ENCODE data around the gene RASL12. TPM values are rescaled to one million over a fixed set of nuclear protein-coding genes. Genes with fewer than 3 reads are reported as not detected.

The RASL12 gene
- total and polyA plus RNA-seq, 2 donors (not counting 1 experiment from before 2014, with no cell fraction given): not detected

GRCh38 chr15:65072617-65073016, 4.8 kb upstream of the RASL12 start:
- Histone ChIP-seq H3K9me3 (ENCODE audit: control extremely low read depth in 1 of 3, control insufficient read depth in 2 of 3, insufficient read depth in 1 of 3, low read length in 2 of 3) (peaks cover 0 to 4% (median 0%) of the 10 kb centered on the region in 3 donors), H3K79me2 (ENCODE audit: control insufficient read depth, insufficient read depth, low read length) (no peaks in the 10 kb centered on the region), H3K9ac (ENCODE audit: low read length) (no peak overlapping the region), H3K27me3 (replicated peaks in 1 of 4; ENCODE audit: control extremely low read depth in 1 of 4, control insufficient read depth in 3 of 4, insufficient read depth in 4 of 4, low read length in 3 of 4) (peaks cover 0 to 10% (median 1%) of the 10 kb centered on the region in 4 experiments), H3K36me3 (replicated peaks in 1 of 2; ENCODE audit: control extremely low read depth in 1 of 2, control insufficient read depth in 1 of 2, extremely low read depth in 1 of 2, insufficient read depth in 2 of 2, low read length in 1 of 2) (no peaks in the 10 kb centered on the region), H3K4me1 (ENCODE audit: control insufficient read depth in 2 of 2, insufficient read depth in 2 of 2, low read length in 2 of 2) (peaks cover 0 to under 1% of the 10 kb centered on the region in 2 donors), H3K27ac (ENCODE audit: low read length in 2 of 2) (no peak overlapping the region), H4K20me1 (ENCODE audit: control insufficient read depth, insufficient read depth, low read length, poor library complexity, severe bottlenecking) (no peaks in the 10 kb centered on the region), H3K4me2 (replicated peaks; ENCODE audit: low read depth, low read length, poor library complexity, severe bottlenecking) (no peak overlapping the region), H3K4me3 (ENCODE audit: control extremely low read depth in 1 of 5, extremely low read depth in 1 of 5, insufficient read depth in 1 of 5, low read depth in 2 of 5, low read length in 4 of 5) (no peak overlapping the region), H2AFZ (ENCODE audit: insufficient read depth, low read depth, low read length, poor library complexity, severe bottlenecking) (no peak overlapping the region)
- TF ChIP-seq CTCF (IDR thresholded peaks at IDR 0.05) (no peak), EZH2 (IDR thresholded peaks at IDR 0.05; ENCODE audit: borderline replicate concordance, insufficient read depth, low read depth, low read length, poor library complexity, severe bottlenecking) (no peak)
- CTCF ChIA-PET: no interaction called here
- POLR2A ChIA-PET: no interaction called here
- WGBS (ENCODE audit: insufficient coverage): 100% methylated on average over 2 of the region's 3 CpGs
- Mint-ChIP-seq H3K4me1 (peaks cover 6% of the 10 kb centered on the region), H3K27ac (no peak overlapping the region), H3K9me3 (ENCODE audit: insufficient read depth) (no peaks in the 10 kb centered on the region), H3K27me3 (peaks cover 22% of the 10 kb centered on the region), H3K4me3 (no peak overlapping the region)
- no peak for DNase-seq
- ATAC-seq (ENCODE audit: low read depth): no peak
- intact Hi-C loops (cut with micrococcal nuclease): no loop called here

- Histone ChIP-seq H3K9ac (ENCODE audit: low read length) (no peak overlapping the region), H3K4me2 (replicated peaks; ENCODE audit: low read depth, low read length, poor library complexity, severe bottlenecking) (no peak overlapping the region), H3K27me3 (replicated peaks in 1 of 4; ENCODE audit: control extremely low read depth in 1 of 4, control insufficient read depth in 3 of 4, insufficient read depth in 4 of 4, low read length in 3 of 4) (peaks cover 0 to 16% (median 4%) of the 10 kb centered on the region in 4 experiments), H3K36me3 (replicated peaks in 1 of 2; ENCODE audit: control extremely low read depth in 1 of 2, control insufficient read depth in 1 of 2, extremely low read depth in 1 of 2, insufficient read depth in 2 of 2, low read length in 1 of 2) (no peaks in the 10 kb centered on the region), H3K4me3 (ENCODE audit: control extremely low read depth in 1 of 5, extremely low read depth in 1 of 5, insufficient read depth in 1 of 5, low read depth in 2 of 5, low read length in 4 of 5) (no peak overlapping the region), H3K9me3 (ENCODE audit: control extremely low read depth in 1 of 3, control insufficient read depth in 2 of 3, insufficient read depth in 1 of 3, low read length in 2 of 3) (no peaks in the 10 kb centered on the region), H2AFZ (ENCODE audit: insufficient read depth, low read depth, low read length, poor library complexity, severe bottlenecking) (no peak overlapping the region), H3K79me2 (ENCODE audit: control insufficient read depth, insufficient read depth, low read length) (no peaks in the 10 kb centered on the region), H3K27ac (ENCODE audit: low read length in 2 of 2) (no peak overlapping the region), H3K4me1 (ENCODE audit: control insufficient read depth in 2 of 2, insufficient read depth in 2 of 2, low read length in 2 of 2) (peaks cover 3 to 4% of the 10 kb centered on the region in 2 donors), H4K20me1 (ENCODE audit: control insufficient read depth, insufficient read depth, low read length, poor library complexity, severe bottlenecking) (no peaks in the 10 kb centered on the region)
- Mint-ChIP-seq H3K27ac (no peak overlapping the region), H3K4me1 (peaks cover 10% of the 10 kb centered on the region), H3K9me3 (ENCODE audit: insufficient read depth) (no peaks in the 10 kb centered on the region), H3K4me3 (no peak overlapping the region), H3K27me3 (peaks cover 26% of the 10 kb centered on the region)
- WGBS (ENCODE audit: insufficient coverage): no CpG with 5 or more reads among the region's 1 CpG
- no peak for ATAC-seq (ENCODE audit: low read depth)
- POLR2A ChIA-PET: no interaction called here
- intact Hi-C loops (cut with micrococcal nuclease): no loop called here
- DNase-seq: no peak
- no peak for TF ChIP-seq EZH2 (IDR thresholded peaks at IDR 0.05; ENCODE audit: borderline replicate concordance, insufficient read depth, low read depth, low read length, poor library complexity, severe bottlenecking)
- no peak for TF ChIP-seq CTCF (IDR thresholded peaks at IDR 0.05)
- CTCF ChIA-PET: no interaction called here
Observed at GRCh38 chr15:65072027-65072426, 4.2 kb upstream of the RASL12 start.

Measured in B cell (primary cell).